ENCODE measurements around the gene FAM124B.
"Not testable (repeated sequence)": the region's sequence is repeated elsewhere in the genome, so short reads cannot be mapped to it uniquely, and the experiment has no call there.

Gene FAM124B

GRCh38 chr2:224412141-224413015, 10.5 kb upstream of the FAM124B start:
- DNase-seq: no peak

DNA sequence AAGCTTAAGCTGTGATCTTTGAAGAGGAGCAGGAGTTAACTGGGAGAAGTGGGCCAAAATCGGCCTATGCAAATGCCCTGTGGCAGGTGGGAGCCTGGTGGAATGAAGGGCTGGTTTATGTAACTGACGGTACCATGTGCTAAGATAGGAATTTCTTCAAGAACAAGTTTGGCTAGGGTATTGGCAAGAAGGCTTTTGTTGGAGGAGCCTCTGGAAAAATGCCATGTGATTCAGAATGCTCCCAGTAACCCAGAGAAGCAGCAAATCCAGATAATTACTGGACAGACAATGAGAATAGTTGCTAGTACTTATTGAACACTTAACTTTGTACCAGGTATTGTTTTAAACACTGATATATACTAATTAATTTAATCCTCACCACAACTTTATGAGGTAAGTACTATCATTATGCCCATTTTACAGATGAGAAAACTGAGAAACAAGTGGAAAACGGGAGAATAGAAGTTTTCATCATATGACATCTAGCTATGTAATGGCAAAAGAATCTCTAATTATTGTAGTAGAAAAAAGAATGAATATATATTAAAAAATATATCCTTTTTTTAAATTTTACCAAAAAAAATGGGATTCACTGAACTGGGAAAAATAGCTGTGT, 9.1 kb upstream of the FAM124B start:
- DNase-seq: no peak

GRCh38 chr2:224408676-224409075, 6.8 kb upstream of the FAM124B start:
- no peak for DNase-seq

GRCh38 chr2:224407241-224407701, 5.4 kb upstream of the FAM124B start:
- no peak for DNase-seq

DNA sequence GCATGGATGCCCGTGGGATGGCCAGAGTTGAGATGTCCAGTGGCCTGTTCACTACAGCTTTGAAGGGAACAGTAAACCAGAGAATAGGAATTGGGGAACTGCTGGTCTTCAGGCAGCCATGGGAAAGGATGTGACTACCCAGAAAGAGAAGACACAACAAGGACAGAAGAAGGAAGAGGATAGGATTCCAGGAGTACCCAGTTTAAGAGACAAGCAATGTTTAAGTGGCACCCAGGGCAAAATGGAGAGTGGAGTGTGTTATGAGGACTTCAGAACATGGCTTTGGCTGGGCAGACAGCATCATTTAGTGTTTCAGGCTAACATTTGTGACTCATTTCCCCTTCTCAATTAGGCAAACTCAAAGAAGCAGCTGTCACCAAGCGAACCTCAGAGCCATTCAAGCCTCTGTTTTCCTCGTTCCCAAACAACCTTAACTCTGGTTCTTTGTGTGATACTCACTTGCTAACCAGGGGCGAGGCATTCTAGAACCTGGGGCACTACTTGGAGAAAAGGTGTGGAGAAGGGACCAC, 4.0 kb upstream of the FAM124B start:
- DNase-seq: no peak

DNA sequence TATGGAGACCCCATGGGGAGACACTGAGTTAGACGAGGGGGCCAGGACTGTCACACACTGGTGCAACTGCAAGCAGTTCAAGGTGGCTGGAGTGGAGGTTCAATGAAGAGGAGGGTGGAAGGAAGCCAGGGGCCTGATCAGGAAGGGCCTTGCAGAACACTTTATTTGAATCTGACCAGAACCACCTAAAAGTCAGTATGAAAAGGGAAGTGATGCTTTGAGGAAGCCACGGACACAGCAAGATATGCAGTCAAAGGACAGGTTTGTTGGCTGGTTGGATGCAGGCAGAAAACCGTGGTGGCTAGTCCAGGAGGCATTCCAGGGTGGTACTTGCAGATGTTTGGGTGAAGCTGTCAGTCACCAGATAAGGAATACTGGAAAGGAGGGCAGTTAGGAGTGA, 3.5 kb upstream of the FAM124B start:
- no peak for DNase-seq

DNA sequence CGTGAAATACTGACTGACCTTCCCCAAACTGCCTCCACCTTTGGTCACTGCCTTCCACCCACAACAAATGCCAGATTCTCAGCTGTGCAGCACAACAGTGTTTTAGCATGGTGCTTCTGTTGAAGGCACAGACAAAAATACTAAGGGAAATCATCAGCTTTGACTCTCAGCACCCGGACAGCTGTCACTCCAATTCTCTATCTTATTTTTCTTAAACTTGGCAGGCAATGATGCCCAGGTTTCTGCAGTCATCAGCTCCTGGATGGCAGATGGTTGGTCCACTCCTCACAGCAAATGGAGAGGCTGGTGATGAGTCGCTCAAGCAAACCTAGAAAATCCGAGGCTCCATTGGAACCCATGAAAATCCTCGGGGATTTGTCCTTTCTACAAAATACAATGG, 2.9 kb upstream of the FAM124B start:
- DNase-seq: no peak

DNA sequence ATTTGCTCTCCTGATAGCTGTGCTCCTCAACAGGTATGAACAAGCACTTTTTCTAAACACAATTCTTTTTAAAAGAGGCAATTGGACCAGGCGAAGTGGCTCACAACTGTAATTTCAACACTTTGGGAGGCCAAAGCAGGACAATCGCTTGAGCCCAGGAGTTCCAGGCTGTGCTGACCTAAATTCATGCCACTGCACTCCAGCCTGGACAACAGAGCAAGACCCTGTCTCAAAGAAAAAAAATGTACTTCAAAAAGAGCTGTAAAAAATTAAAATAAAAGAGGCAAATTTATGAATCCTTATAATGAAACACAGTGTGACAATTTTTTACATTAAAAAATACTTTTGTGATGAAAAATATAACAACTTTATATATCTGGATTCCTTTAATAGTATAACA, 1.8 kb upstream of the FAM124B start:
- no peak for DNase-seq

- DNase-seq: no peak
Measured at GRCh38 chr2:224400886-224401632, 848 bp downstream of the FAM124B start.

DNA sequence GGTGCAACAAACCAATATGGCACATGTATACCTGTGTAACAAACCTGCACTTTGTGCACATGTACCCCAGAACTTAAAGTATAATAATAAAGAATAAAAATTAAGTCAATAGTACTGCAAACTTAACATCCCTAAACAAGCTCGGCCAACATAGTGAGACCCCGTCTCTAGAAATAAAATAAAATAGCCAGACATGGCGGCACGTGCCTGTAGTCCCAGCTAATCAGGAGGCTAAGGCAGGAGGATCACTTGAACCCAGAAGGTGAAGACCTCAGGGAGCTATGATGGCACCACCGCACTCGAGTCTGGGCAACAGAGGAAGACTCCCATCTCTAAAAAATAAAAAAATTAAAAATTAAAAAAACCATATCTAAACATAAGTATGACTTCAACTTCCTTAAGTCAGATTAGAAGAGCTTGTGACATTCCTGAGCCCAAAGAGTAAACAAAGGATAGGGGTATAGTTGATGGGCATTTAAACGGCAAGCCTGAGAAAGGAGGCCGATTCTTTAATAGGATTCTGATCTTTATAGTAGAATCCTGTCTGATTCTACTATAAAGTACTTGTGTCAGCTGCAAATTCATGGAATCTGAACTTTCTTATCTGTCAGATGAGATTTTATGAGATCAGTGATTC, 1.6 kb downstream of the FAM124B start:
- no peak for DNase-seq

GRCh38 chr2:224398289-224398688, 3.6 kb downstream of the FAM124B start:
- no peak for DNase-seq

DNA sequence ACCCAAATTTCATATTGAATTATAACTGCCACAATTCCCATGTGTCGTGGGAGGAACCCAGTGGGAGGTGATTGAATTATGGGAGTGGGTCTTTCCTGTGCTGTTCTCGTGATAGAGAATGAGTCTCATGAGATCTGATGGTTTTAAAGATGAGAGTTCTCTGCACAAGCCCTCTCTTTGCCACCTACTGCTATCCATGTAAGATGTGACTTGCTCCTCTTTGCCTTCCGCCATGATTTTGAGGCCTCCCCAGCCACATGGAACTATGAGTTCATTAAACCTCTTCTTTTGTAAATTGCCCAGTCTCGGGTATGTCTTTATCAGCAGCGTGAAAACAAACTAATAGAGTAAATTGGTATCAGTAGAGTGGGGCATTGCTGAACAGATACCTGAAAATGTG, 4.8 kb downstream of the FAM124B start:
- DNase-seq: not testable (repeated sequence)

DNA sequence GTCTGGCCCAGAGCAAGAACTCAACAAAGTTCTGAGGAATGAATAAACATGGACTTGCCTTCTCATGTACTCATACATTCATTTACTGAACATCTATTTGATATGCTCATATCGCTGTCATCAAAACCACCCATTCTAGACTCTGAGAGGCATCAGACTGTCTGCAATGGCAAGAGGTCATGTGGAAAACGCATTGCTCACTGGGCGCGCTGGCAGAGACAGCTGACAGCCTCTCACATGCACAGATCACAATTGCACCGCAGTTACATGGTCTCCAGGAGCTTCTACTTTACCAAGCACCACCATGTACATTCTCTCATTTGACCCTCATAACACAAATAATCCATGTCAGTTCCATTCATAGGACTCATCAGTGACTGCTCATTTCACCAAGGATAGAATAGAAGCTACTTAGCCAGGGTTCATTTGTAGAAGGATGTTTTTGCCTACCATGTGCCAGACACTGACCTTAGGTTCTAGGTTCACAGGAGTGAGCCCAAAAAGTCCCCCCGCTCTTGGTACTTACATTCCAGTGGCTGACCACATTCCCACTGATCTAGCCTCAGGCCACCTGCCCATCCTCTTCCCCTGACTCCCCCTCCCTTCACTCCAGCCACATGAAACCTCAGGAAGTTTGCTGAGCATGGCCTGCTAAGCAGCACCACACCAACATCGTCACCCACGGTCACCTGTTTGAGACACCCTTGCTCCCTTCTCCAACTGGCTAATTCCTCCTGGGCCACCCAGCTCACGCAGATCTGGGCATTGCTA, 6.1 kb downstream of the FAM124B start:
- DNase-seq: no peak

GRCh38 chr2:224393157-224393872, 8.6 kb downstream of the FAM124B start:
- DNase-seq: no peak

- DNase-seq: no peak
Measured at GRCh38 chr2:224392545-224392944, 9.4 kb downstream of the FAM124B start.

- no peak for DNase-seq
Measured at GRCh38 chr2:224389317-224389716, 12.6 kb downstream of the FAM124B start.

GRCh38 chr2:224386876-224387275, 15.0 kb downstream of the FAM124B start:
- no peak for DNase-seq

DNA sequence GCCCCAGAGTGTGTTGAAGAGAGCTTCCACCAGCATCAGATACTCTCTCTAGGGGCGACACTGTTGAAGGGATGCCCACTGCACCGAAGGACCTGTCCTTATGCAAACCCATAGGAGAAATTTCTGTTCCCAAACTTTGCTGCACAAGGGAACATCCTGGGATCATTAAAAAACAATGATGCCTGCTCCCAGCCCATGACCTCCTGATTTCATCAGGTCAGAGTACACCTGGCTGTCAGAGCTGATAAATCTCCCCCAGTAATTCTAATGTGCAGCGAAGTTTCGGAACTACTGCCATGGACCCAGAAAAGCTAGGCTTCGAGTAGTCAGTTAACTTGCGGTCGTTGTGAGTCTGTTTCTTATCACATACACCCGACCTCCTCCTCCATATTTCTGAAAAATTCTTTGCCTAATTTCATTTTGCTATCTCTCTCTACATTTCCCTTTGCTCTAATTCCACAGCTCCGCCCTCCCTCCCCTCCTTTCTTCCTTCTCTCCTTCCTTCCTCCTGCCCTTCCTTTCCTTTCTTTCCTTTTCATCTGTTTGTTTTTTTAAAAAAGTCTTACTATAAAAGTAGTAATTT, 18.8 kb downstream of the FAM124B start:
- no peak for DNase-seq

DNA sequence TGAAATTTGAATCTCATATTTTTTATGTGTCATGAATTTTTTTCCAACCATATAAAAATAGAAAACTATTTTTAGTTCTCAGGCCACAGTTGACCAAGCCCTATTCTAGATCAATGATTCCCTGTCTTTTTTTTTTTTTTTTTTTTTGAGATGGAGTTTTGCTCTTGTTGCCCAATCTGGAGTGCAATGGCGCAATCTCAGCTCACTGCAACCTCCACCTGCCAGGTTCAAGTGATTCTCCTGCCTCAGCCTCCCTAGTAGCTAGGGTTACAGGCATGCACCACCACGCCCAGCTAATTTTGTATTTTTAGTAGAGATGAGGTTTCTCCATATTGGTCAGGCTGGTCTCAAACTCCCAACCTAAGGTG, 19.6 kb downstream of the FAM124B start:
- DNase-seq: not testable (repeated sequence)

GRCh38 chr2:224381521-224382279, 20.2 kb downstream of the FAM124B start:
- DNase-seq: no peak

Data from activated CD4-positive, alpha-beta T cell treated with anti-CD3 and anti-CD28 coated beads, Interleukin-10, Interleukin-2, amounts not matched to agents 100 ng/mL and 50 ng/mL, durations not matched to agents 16 hours and 8 hours (primary cell).